ENCODE data around the gene AKAP8.
"Not testable (repeated sequence)": the region's sequence is repeated elsewhere in the genome, so short reads cannot be mapped to it uniquely, and the experiment has no call there.

Gene AKAP8

GRCh38 chr19:15403151-15403531, 23.6 kb upstream of the AKAP8 start:
- no peak for DNase-seq

GRCh38 chr19:15402411-15403150, 23.0 kb upstream of the AKAP8 start:
- no peak for DNase-seq

GRCh38 chr19:15401397-15401710, 21.8 kb upstream of the AKAP8 start:
- no peak for DNase-seq

GRCh38 chr19:15400521-15401396, 21.2 kb upstream of the AKAP8 start:
- no peak for DNase-seq

- no peak for DNase-seq
Observed at GRCh38 chr19:15399635-15400034, 20.0 kb upstream of the AKAP8 start.

GRCh38 chr19:15399234-15399515, 19.6 kb upstream of the AKAP8 start:
- no peak for DNase-seq

GRCh38 chr19:15398501-15399233, 19.1 kb upstream of the AKAP8 start:
- DNase-seq: no peak

- no peak for DNase-seq
Observed at GRCh38 chr19:15397782-15398181, 18.2 kb upstream of the AKAP8 start.

GRCh38 chr19:15397236-15397635, 17.6 kb upstream of the AKAP8 start:
- DNase-seq: no peak

GRCh38 chr19:15396436-15396835, 16.8 kb upstream of the AKAP8 start:
- no peak for DNase-seq

- not testable (repeated sequence) for DNase-seq
Observed at GRCh38 chr19:15395251-15395650, 15.7 kb upstream of the AKAP8 start.

- no peak for DNase-seq
Observed at GRCh38 chr19:15394426-15394825, 14.8 kb upstream of the AKAP8 start.

GRCh38 chr19:15393963-15394362, 14.4 kb upstream of the AKAP8 start:
- no peak for DNase-seq

GRCh38 chr19:15390814-15391213, 11.2 kb upstream of the AKAP8 start:
- no peak for DNase-seq

- DNase-seq: no peak
Observed at GRCh38 chr19:15381864-15382263, 2.3 kb upstream of the AKAP8 start.

GRCh38 chr19:15381429-15381828, 1.8 kb upstream of the AKAP8 start:
- no peak for DNase-seq

GRCh38 chr19:15379999-15380647, 536 bp upstream of the AKAP8 start:
- peak; percentile 41 to 49 for DNase-seq

- peak in 1 of 2 experiments; percentile 39 for DNase-seq
Observed at GRCh38 chr19:15378534-15379082, 979 bp downstream of the AKAP8 start.

- DNase-seq: no peak
Observed at GRCh38 chr19:15374796-15375440, 4.7 kb downstream of the AKAP8 start.

- DNase-seq: no peak
Observed at GRCh38 chr19:15374105-15374651, 5.4 kb downstream of the AKAP8 start.

- DNase-seq: no peak
Observed at GRCh38 chr19:15373644-15374043, 5.9 kb downstream of the AKAP8 start.

- no peak for DNase-seq
Observed at GRCh38 chr19:15372891-15373301, 6.7 kb downstream of the AKAP8 start.
